Umbilical cord (tissue), 2 donors: ENCODE results near the gene TPSB2. TPM values are rescaled to one million over a fixed set of nuclear protein-coding genes. Genes with fewer than 3 reads are reported as not detected.
A peak's percentile ranks its signal among the peaks of the same experiment; 100 is the strongest.
"Not testable (repeated sequence)": the region's sequence is repeated elsewhere in the genome, so short reads cannot be mapped to it uniquely, and the experiment has no call there.

Source experiments
- DNase-seq: peaks from one replicate; pipeline ENCODE4 v3.0.0-alpha.2; 2015; ENCODE audit warnings: low spot score
- total RNA-seq: library from RNA; depleted of rRNA; stranded (reverse); fragments of >200 nt; gene quantifications from one replicate; pipeline ENCODE4 v1.2.3, GENCODE V29; 2014; ENCODE audit warnings: low replicate concordance; ENCODE audit not compliant: insufficient read depth

Gene TPSB2
- total RNA-seq: 1.9 TPM

DNA sequence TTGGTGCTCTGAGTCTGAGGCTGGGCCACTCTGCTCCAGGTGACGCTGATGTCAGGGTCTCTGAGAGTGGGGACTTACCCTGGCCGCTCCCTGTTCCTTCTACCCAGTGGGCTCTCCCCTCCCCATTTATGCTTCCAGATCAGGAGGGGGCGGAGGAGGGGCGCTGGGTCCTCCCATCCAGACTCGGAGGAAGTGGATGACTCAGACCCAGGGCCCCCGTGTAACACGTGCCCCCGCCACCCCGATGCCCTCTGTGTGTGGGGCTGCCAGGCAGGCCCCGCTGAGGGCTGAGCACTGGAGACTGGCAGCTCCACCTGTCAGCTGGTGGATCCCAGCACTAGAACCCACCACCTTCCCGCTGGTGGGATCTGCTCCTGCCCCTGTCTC lies at the start of gene TPSB2:
TSS of gene TPSB2 (minus strand) at position 101 of the 387 bp plus-strand sequence. CDS start 233 bp downstream, outside the sequence.
- DNase-seq: not testable (repeated sequence)

DNA sequence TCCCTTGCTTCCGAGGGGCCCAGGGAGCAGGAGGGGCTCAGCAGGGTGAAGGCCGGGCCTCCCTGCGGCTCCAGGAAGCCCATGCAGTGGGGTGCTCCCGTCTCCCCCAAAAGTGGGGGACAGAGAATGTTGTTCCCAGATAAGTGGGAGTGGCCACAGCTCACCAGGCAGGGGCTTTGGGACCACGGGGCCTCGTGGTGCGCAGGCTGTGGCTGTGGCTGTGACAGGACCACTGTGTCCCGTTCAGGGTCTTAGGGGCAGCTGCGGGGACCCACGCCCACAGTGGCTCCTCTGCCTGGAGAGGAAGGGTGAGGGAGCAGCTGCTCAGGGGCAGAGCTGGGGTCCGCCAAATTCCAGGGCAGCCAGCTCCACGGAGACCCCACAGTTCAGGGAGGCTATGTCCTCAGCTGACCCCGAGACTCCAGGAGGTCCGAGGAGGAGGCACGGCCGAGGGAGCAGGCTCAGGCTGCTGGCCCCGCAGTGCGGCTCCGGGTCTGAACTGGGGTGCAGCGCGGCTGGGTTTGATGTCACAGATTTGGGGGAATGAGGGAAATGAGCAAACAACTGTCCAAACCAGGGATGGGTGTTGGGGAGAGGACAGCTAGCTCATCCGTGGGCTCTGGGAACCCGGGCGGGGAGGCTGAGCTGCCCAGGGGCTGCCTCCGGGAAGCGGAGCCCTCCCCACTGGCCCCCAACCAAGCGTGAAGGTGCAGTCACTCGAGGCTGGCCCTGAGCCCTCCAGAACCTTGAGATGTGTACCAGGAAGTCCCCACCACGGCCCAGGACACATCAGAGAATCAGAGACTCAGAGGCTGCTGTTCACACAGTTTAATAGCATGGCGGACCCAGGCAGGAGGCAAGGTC lies 49.3 kb upstream of the TPSB2 start:
- no peak for DNase-seq

DNA sequence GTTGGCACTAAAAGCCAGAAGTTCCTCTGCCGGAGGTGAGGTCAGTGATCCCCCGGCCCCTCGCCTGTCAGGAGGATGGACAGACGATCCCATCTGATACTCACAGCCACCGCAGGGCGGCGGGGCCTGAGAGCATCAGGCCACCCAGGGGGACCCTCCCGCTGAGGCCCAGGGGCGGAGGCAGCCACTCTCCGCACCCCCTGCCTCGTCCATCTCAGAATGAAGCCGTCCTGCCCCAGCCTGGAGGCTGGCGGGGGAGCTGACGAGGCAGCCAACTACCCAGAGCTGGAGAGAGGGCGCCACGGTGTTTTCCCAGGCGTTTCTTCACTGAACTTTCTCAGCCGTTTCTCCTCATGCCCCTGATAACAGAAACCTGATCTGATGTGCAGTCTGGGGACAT lies 48.5 kb upstream of the TPSB2 start:
- no peak for DNase-seq

DNA sequence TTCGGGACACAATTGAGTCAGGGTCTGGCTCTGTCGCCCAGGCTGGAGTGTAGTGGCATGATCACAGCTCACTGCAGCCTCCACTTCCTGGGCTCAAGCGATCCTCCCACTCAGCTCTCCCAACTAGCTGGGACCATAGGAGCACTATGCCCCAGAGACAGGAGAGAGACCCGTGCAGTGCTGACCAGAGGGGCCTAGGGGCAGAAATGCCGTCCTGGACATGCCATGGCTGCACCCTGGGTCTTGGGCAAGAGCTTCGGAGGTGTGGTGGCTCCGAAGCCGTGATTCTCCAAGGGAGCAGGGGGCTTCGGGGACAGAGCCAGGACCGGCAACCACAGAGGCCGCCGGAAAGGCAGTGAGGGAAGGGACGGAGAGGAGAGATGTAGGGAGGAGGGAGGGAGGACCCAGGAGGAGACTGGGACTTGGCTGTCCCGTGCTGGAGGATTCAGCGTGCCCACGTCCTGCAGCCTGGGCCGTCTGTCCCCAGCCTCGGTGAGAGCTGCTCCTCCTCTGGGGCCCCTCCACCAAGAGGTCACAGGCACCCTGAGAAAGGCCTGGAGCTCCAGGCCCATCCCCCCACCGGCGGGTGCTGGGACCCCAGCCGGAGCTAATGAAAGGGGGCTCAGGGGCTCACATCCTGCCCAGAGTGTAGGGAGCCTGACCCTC lies 47.8 kb upstream of the TPSB2 start:
- DNase-seq: no peak

DNA sequence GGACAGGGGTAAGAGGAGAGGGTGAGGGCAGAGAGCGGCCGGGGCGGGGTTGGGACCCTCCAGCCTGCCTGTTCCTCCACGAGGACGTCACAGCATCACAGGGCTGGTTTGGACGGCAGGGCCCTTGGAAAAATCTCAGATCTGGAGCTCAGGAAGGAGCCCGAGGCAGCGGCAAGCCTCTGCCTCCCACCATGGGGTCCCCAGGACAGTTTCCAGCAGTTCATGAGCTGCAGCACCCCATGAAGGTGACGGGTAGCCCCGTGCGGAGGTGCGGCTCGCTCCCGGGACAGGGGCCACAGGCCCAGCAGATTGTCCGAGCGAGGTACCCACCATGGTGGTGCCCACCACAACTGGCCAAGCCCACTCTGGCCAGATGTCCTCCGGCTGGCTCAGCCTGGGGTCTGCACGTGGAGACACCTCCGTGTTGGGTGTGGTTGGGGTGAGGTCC lies 47.2 kb upstream of the TPSB2 start:
- DNase-seq: no peak

DNA sequence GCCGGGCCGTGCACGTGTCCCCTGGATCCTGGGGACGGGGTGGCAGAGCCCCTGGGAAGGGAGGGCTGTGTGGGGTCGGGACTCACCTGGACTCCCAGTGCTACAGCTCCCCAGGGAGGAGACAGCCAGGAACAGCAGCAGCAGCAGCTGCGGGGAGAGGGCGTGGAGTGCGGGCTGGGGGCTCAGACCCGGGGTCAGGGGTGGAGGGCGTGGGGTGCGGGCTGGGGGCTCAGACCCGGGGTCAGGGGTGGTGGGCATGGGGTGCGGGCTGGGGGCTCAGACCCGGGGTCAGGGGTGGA lies 46.5 kb upstream of the TPSB2 start:
- DNase-seq: no peak

DNA sequence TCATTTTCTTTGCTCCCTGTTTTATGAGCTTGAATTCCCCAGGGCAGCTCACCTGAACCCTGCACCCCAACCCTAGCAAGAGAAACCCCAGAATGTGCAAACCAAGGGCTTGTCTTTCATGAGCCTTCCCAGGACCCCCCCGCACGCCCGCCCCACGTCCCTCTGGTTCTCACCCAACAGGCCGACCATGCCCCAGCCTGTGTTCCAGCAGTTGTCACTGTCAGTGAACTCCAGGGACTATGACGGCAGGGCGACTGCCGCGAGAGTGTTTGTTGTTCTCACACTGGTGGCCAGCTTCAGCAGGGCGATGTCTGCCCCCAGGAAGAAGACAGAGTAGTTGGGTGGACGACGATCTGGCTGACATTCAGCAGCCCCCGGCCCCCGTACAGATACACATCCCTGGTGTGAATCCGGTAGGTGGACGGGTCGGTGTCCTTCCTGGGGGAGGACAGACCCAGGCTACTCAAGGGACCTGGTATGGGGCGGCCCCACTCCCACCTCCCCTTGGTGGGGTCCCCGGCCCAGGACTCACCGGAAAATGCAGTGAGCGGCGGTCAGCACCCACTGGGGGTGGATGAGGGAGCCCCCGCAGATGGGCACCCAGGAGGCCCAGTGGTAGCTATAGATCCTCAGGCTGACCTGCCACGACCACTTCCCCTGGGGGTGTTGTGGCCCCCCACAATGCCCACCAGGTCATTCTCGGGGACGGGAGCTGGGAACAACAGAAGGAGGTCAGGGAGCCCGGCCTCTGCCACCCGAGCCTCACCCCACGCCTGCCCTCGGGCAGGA lies 46.0 kb upstream of the TPSB2 start:
- no peak for DNase-seq

DNA sequence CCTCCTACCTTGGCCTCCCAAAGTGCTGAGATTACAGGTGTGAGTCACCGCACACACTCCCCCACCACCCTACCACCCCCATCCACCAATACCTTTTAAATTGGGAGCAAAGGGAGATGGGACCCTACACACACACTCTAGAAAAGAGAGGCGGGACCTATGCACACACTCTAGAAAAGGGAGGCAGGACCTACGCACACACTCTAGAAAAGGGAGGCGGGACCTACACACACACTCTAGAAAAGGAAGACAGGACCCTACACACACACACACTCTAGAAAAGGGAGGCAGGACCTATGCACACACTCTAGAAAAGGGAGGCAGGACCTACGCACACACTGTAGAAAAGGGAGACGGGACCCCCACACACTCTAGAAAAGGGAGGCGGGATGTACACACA lies 44.8 kb upstream of the TPSB2 start:
- DNase-seq: no peak

DNA sequence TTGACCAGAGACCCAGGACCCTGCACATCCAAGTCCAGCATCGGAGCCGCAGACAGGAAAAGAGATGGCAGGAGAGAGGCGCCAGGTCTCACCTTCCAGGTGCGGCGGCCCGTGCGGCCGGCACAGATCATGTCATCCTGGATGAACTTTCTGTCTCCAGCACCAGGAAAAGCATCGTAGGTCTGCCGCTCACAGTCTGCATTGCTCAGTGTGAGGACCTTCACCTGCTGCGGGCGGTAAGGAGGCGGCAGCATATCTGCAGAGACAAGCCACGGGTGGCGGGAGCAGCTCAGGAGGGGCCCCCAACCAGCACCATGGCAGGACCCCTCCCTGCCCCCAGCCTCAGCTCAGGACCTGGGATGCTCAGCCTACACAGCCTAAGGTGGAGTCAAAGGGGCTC lies 43.8 kb upstream of the TPSB2 start:
- no peak for DNase-seq

DNA sequence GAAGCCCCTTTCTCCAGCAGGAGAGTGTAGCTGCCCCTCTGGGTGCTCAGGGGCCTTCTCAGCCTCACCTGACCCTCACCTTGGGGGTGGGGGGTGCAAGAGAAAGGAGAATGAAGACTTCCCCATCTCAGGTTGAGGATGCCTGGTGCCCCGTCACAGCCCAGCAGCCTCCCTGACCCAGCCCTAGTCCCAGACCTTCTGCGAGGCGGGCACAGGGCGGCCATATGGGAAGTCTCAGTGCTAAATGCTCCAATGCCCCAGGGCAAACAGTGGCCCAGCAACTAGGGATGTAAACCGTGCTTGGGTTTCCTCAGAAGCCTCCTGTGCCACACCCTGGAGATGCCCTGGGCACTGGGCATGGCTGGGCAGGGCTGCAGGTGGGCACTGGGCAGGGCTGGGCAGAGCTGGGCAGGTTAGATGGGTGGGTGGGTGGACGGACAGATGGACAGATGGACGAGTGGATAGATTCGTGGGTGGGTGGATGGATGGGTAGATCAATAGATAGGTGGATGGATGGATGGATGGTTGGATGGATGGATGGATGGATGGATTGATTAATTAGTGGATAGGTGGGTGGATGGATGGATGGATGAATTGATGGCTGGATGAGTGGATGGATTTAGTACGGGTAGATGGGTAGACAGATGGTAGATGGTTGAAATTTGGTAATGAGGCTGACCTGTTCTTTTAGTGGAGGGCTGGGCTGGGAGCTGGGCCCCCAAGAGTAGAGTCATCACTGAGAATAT lies 42.6 kb upstream of the TPSB2 start:
- no peak for DNase-seq

DNA sequence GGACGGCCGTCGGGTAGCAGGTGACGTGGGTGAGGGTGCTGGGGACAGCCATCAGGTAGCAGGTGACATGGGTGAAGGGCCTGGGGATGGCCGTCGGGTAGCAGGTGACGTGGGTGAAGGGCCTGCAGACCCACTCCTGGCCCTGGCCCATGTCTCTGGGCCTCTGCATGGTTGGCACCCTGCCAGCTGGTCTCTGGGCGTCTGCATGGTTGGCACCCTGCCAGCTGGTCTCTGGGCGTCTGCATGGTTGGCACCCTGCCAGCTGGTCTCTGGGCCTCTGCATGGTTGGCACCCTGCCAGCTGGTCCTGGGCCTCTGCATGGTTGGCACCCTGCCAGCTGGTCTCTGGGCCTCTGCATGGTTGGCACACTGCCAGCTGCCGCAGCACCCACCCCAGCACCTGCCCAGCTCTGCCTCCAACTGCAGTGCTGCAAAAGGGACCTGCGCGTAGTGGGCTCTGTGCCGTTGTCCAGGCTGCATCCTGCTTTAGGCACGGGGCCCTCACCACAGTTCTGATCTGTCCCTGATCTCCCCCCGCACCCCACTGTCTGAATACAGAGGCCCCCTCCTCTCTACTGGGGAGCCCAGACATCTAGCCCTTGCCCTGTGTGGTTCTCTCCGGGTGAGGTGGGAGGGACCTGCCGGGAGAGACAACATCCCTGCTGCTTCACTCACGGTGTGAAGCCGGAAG lies 41.9 kb upstream of the TPSB2 start:
- peak; percentile 15 for DNase-seq

DNA sequence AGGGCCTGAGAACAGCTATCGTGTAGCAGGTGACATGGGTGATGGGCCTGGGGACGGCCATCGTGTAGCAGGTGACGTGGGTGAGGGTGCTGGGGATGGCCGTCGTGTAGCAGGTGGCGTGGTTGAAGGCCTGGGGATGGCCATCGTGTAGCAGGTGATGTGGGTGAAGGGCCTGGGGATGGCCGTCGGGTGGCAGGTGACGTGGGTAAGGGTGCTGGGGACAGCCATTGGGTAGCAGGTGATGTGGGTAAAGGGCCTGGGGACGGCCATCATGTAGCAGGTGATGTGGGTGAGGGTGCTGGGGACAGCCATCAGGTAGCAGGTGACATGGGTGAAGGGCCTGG lies 41.4 kb upstream of the TPSB2 start:
- no peak for DNase-seq

DNA sequence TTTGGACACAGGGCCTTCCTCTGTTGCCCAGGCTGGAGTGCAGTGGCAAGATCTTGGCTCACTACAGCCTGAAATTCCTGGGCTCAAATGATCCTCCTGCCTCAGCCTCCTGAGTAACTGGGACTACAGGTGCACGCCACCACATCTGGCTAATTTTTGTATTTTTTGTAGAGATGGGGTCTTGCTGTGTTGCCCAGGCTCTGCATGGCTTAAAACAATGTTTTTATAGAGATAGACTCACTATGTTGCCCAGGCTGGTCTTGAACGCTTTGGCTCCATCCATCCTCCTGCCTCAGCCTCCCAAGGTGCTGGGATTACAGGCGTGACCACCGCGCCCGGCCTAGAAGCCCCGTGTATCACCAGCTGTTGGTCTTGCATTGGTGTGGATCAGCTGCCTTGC lies 39.4 kb upstream of the TPSB2 start:
- DNase-seq: not testable (repeated sequence)

DNA sequence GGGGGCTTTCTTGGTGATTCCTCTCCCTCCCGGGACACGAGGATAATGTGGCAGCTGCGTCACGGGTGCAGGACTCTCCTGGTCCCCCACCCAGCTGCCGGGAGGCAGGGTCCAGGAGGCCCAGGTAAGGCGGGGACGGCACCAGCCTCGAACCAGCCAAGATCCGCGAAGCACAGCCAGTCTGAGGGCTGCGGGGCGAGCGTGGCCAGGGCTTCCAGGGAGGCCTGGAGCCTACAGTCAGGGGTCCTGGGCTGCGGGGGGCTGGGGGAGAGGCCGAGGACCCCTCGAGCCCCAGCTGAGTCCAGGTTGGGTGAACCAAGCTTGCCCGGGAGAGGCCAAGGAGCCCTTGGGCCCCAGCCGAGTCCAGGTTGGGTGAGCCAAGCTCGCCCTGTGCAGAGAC lies 35.8 kb upstream of the TPSB2 start:
- no peak for DNase-seq

DNA sequence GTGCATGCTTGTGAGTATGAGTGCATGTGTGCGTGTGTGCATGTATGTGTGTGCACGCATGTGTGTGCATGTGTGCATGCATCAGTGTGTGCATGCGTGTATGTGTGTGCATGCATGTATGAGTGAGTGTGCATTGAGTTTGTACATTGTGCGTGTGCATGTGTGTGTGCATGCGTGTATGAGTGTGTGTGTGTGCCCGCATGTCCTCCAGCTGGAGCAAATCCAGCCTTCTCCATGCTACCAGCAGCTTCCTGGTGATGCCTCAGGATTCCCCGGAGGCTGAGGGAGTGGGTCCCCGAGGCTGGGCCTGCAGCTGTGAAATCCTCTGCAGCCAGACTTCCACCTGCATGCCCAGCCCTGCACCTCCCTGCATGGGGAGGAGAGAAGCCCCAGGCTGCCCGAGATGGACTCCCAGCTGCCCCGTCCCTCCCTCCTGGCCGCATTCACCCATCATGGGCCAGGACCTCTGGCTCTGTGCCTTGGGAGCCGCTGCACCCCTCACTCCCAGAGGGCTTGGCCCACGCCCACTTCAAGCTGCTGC lies 35.2 kb upstream of the TPSB2 start:
- DNase-seq: no peak

DNA sequence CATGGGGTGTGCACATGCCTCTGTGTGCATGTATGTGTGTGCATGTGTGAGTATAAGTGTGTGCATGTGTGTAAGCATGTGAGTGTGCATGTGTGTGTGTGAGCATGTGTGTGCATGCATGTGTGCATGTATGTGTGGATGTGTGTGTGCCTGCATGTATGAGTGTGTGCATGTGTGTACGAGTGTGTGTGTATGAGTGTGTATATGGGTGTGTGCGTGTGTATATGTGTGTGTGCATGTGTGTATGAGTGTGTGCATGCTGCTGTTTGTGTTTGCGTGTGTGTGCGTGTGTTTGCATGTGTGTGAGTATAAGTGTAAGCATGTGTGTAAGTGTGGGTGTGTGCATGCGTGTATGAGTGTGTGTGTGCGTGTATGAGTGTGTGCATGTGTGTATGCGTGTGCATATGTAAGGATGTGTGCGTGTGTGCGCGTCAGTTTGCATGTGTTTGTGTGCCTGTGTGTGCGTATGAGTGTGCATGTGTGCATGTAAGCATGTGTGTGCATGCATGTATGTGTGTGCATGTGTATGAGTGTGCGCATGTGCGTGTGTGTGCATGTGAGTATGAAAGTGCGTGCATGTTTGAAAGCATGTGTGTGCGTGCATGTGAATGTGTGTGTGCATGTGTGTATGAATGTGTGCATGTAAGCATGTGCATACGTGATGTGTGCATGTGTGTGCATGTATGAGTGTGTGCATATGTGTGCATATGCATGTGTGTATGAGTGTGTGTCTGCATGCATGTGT lies 34.5 kb upstream of the TPSB2 start:
- no peak for DNase-seq

DNA sequence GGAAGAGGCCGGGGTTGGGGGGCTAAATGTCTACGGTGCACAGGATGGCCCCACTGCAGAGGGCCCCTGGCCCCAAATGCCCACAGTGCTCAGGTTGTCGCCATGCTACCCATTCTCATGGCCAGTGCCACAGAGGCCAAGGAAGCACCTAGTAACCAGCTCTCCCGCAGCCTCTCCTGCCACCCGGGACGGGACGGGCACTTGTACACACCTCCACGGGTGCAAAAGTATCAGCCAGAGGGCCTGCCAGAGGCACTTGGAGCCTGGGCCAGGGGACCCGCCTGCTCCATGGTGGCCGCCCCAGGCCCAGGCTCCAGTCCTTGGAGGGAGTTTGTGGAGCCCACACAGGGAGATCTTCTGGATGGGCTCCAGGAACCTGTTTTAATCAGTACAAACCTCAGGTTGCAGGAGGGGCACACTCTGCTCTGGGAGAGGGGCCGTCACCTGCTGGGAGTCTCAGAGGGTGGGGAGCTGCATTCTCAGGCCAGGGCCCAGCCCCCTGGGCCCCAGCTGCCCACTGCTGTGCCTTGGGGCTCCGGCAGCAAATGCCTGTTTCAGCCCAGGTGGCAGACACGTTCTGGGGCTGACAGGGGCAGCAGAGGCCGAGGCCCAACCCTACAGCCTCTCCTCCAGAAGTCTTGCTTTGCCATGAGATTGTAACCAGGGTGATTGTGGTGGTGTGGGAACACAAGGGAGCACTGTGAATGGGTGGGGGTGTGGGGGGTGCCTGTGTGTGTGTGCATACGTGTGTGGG lies 33.8 kb upstream of the TPSB2 start:
- no peak for DNase-seq

DNA sequence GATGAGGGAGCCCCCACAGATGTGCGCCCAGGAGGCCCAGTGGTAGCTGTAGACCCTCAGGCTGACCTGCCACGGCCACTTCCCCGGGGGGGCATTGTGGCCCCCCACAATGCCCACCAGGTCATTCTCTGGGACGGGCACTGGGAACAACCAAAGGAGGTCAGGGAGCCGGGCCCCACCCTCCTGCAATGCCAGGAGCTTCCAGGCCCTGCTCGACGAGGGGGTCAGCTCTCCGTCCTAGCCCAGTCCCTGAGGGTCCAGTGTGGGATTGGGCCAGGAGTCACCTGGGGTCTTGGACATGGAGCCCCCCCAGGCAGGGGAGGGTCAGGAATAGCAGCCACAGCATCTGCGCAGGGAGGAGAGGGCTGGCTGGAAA lies 32.9 kb upstream of the TPSB2 start:
- no peak for DNase-seq

DNA sequence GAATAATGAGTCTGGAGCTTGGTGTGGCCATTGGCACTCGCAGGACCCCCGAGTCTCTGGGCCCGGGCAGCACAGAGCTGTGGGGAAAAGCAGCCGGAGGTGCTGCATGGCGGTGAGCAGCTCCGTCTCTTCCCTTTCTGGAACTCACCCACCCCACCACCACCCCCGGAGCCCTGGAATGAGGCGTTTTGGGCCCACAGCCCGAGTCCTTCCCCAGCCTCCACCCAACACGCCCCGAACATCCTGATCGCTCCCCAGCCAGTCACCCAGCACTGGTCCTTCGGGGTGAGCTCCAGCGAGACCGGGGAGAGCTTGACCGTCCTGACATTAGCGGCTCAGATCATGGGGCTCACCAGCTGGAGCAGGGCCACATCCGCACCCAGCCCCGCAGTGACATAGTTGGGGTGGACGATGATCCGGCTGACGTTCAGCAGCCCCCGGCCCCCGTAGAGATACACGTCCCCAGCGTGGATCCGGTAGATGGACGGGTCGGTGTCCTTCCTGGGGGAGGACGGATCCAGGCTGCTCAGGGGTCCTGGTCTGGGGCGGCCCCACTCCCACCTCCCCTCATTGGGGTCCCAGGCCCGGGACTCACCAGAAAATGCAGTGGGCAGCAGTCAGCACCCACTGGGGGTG lies 32.3 kb upstream of the TPSB2 start:
- DNase-seq: no peak
